Measurements from ENCODE around the gene TMEM87A.

Gene TMEM87A

DNA sequence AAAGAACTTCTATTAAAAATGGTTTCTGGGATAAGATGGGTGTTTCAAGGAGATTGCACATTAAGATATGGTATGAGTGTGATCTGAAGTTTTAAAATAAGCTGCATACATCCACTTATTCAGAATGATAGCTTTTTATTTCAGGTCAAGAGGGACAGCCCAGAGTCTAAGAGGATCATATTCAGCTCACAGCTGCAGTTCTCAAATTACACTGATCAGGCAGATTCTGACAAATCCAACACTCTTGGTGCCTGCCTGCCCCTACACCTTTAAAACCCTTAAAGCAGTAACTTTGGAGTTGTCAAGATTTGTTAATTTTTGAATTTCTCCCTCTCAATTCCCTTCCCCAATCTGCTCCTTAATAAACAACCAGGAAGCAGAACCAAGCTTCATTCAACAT, 9.1 kb upstream of the TMEM87A start:
- DNase-seq (ENCODE audit: extremely low read depth, low read depth) = no peak
- TF ChIP-seq, protein P1, sequence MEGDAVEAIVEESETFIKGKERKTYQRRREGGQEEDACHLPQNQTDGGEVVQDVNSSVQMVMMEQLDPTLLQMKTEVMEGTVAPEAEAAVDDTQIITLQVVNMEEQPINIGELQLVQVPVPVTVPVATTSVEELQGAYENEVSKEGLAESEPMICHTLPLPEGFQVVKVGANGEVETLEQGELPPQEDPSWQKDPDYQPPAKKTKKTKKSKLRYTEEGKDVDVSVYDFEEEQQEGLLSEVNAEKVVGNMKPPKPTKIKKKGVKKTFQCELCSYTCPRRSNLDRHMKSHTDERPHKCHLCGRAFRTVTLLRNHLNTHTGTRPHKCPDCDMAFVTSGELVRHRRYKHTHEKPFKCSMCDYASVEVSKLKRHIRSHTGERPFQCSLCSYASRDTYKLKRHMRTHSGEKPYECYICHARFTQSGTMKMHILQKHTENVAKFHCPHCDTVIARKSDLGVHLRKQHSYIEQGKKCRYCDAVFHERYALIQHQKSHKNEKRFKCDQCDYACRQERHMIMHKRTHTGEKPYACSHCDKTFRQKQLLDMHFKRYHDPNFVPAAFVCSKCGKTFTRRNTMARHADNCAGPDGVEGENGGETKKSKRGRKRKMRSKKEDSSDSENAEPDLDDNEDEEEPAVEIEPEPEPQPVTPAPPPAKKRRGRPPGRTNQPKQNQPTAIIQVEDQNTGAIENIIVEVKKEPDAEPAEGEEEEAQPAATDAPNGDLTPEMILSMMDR (IDR thresholded peaks at IDR 0.05; ENCODE audit: low read depth, low read length) = no peak

DNA sequence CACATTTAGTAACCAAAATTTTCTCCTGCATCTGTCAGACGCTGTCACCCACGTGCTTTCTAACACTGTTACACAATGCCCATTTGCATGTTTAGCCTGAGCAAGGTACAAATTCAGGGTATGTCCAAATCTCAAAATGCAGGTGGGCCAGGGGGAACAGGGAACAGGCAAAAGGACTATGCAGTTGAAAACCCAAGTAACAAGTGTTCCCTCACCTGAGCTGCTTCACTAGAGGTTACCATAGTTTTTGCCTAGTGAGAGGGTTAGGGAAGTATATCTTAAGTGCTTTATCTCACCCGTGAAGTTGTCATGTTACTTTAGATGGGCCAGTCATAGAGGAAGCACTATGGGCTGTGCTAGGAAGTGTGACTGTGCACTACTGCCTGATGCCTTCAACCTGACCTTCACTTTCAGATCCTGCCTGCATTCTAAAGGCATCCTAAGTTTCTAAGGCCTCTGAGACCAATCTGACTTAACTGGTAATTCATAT, 6.0 kb upstream of the TMEM87A start:
- DNase-seq (ENCODE audit: extremely low read depth, low read depth) = no peak
- TF ChIP-seq, protein P1 (IDR thresholded peaks at IDR 0.05; ENCODE audit: low read depth, low read length) = no peak

DNA sequence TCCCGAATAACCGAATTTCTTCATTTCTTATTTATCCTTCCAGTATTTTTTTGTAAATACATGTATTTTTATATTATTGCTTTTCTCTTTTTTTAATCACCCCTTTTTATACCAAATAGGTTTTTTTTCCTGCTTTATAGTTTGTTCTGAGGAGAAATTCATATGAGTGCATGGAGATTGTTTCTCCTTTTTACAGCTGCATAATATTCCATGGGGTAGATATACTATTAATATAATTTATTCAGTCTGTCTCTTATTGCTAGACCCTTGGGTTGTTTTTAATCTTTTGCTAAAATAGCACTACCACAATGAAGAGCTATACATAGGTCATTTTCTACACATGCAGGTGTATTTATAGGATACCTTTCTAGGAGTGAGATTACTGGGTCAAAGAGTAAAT, 3.5 kb upstream of the TMEM87A start:
- TF ChIP-seq, protein P1 (IDR thresholded peaks at IDR 0.05; ENCODE audit: low read depth, low read length) = no peak
- no peak for DNase-seq (ENCODE audit: extremely low read depth, low read depth)

DNA sequence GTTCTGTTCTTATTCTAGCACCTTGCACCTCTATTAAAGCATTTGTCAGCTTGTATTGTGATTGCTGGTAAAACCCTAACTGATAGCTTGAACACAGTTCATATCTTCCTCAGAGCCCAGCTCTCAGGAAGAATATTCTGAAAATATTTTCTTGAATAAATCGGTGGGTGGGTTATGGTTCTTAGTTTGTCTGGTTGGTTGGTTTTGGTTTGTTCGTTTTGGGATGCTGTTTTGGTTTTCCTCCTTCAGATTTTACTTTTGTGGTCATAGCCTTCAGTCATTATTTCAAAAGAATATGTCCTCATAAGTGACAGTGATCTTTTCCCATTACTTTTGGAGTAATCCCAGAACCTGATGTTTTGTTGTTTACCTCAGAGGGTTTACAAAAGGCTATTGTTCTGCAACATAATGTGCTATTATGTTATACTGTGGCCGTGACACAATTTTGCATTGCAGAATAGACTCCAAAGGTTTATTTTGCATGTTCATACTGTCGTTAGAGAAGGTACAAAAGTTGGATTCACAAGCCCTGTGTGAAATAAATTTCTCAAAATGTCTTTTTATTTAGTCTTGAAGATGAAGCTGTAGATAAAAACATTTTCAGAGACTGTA, 2.7 kb upstream of the TMEM87A start:
- TF ChIP-seq, protein P1 (IDR thresholded peaks at IDR 0.05; ENCODE audit: low read depth, low read length) = no peak
- DNase-seq (ENCODE audit: extremely low read depth, low read depth) = no peak

DNA sequence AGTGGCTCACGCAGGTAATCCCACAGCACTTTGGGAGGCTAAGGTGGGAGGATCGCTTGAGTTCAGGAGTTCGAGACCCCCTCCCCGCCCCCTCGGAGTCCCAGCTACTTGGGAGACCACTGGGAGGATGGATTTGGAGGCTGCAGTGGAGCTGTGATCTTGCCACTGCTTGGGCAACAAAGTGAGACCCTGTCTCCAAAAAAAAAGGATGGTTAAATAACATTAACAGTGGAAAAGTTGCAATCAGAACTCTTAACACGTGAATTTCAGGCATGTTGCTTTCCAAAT, 1.4 kb upstream of the TMEM87A start:
- DNase-seq (ENCODE audit: extremely low read depth, low read depth) = no peak
- TF ChIP-seq, protein P1 (IDR thresholded peaks at IDR 0.05; ENCODE audit: low read depth, low read length) = no peak

DNA sequence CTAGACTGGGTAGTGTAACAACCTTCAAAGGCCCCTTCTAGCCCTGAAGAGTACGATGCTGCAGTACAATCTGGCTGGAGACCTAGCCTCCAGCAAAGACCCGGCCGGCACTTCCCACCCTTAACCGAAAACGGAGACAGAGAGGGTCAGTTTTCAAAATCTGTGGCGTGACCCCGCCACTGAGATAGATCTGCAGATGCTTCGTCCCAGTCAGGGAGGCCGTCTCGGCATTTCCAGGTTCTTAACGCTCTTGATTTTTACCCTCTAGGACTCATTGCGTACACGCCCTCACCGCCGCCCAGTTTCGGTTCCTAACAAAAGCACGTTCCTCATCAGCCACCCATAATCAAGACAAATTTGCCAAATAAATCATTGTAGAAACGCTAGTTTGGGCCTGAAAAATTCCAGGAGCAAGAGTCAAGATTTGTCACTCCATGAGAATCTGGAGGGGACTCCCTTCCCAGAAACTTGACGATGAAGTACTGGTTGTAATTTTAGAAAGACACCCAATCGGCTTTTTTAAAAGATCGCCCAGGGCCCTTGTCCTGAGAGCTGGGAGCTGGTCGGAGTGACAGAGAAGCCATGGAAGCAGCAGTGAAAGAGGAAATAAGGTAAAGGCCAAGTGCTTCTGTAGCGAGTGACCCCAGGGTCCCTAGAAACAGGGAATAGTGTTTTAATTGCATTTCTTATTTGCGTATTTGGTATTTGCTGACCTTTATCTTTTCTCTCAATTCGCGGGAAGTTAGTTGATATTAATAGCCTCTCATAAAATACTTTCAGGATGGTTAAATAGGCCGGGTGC, 868 bp upstream of the TMEM87A start:
- no peak for DNase-seq (ENCODE audit: extremely low read depth, low read depth)
- TF ChIP-seq, protein P1 (IDR thresholded peaks at IDR 0.05; ENCODE audit: low read depth, low read length) = no peak

DNA sequence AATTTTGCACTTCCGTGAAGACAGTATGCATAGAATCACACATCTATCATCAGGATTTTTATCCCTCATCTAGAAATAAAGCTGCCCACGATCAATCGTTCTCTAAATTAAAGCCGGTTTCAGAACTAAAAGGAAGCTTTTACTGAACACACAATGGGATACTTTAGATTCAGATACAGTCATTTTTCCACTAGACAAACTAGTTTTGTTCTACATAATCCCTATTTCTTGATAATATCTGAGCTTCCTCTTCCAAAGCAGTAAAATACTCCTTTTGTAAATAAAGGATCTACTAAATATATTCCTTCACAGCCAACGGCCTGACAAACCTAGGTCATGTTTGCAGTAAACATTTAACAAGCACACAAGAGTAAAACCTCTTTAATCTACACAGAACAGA, 2.2 kb downstream of the TMEM87A start:
- TF ChIP-seq, protein P1 (IDR thresholded peaks at IDR 0.05; ENCODE audit: low read depth, low read length) = no peak
- DNase-seq (ENCODE audit: extremely low read depth, low read depth) = no peak

Data from AG09319 (cell line).